ENCODE measurements around the gene TRAPPC2L.

Gene TRAPPC2L

DNA sequence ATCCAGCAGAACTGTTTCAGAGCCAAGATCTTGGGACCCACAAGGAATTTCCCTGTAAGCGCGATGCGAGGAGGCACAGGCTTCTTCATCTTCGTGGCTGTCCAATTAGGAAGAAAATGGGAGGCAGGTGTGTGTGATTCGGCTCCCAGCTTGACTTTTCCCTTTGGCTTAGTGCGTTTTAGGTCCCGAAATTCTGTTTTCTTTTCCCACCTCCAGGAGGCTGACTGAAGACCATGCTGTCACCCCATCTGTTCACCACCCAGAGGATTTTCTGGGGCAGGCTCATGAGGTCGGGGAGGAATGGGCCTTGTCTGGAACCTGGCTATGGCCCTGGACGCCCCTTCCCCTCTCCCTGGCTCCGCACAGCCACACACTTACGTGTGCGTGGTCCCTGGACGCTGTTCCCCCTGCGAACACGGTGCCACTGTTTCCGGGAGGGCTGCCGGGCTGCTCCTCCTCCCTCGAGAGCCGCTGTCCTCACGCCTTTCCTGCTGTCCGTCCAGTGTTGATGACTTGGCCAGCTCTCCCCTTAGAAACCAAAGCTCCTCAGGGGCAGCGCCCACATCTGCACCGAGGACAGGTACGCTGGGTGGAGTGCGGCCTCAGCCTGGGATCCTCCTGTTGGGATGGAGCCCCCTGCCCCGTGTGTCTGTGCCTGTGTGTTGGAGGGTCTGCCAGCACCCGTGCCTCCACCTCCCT, 12.2 kb downstream of the TRAPPC2L start:
- no peak for DNase-seq (ENCODE audit: low read depth, low spot score)
- in situ Hi-C loops (cut with HindIII; ENCODE audit: low sequenced_read_pairs): no loop called here
- TF ChIP-seq, protein P1, sequence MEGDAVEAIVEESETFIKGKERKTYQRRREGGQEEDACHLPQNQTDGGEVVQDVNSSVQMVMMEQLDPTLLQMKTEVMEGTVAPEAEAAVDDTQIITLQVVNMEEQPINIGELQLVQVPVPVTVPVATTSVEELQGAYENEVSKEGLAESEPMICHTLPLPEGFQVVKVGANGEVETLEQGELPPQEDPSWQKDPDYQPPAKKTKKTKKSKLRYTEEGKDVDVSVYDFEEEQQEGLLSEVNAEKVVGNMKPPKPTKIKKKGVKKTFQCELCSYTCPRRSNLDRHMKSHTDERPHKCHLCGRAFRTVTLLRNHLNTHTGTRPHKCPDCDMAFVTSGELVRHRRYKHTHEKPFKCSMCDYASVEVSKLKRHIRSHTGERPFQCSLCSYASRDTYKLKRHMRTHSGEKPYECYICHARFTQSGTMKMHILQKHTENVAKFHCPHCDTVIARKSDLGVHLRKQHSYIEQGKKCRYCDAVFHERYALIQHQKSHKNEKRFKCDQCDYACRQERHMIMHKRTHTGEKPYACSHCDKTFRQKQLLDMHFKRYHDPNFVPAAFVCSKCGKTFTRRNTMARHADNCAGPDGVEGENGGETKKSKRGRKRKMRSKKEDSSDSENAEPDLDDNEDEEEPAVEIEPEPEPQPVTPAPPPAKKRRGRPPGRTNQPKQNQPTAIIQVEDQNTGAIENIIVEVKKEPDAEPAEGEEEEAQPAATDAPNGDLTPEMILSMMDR (IDR thresholded peaks at IDR 0.05; ENCODE audit: low read depth, low read length): no peak

DNA sequence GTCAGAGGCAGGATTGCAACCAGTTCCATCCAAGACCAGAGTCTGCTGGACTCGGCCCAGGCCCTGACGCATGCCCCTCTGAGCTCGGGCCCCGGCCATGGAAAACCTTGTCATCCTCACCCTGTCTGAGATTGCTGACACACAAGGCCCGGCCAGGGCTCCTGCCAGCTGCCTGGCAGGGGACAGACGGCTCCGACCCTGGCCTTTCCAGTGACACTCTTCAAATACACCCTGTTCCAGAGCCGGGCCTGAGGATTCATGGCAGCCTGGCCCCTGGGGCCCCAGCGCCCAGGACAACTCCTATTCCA, 12.7 kb downstream of the TRAPPC2L start:
- H3K4me3 ChIP-seq (ENCODE audit: low read depth, low read length): no peak overlapping the region
- no peak for DNase-seq (ENCODE audit: low read depth, low spot score)
- TF ChIP-seq, protein P1 (IDR thresholded peaks at IDR 0.05; ENCODE audit: low read depth, low read length): no peak
- in situ Hi-C loops (cut with HindIII; ENCODE audit: low sequenced_read_pairs): no loop called here

More for the DNA sequence above, 12.2 kb downstream of the TRAPPC2L start:
- no peak overlapping the region for H3K4me3 ChIP-seq (ENCODE audit: low read depth, low read length)

DNA sequence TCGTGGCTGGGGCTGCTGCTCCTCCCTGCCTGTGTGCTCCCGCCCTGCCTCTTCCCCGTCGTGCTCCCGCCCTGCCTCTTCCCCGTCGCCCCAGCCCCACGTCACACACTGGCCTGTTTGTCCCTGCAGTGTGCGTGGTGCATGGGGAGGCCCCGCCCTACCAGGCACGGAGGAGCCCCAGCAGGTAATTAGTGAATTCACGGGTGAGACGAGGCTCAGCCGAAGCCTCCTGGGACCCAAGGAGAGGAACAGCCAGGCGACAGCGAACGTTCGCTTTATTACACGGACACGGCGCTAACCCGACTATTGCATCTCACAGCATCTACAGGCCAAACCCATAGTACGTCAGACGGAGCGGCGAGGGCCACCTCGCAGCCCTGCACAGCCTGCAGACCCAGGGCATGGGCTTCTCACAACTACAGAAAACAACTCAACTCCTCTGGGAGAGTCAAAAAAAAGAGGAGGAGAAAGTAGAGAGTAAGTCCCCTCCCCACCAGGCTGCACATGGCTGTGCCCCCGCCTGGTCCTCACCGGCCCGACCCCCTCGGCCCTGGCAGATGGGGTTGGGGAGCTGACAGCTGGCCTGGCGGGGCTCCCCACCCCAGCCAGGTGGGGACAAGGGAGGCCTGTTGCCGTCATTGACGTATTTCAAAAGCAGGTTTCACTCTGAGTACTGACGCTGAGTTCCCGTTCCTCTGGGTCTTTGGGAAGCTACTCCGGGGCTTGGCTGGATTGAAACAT, 13.9 kb downstream of the TRAPPC2L start:
- in situ Hi-C loops (cut with HindIII; ENCODE audit: low sequenced_read_pairs): no loop called here
- TF ChIP-seq, protein P1 (IDR thresholded peaks at IDR 0.05; ENCODE audit: low read depth, low read length): no peak
- DNase-seq (ENCODE audit: low read depth, low spot score): no peak
- no peak overlapping the region for H3K4me3 ChIP-seq (ENCODE audit: low read depth, low read length)

DNA sequence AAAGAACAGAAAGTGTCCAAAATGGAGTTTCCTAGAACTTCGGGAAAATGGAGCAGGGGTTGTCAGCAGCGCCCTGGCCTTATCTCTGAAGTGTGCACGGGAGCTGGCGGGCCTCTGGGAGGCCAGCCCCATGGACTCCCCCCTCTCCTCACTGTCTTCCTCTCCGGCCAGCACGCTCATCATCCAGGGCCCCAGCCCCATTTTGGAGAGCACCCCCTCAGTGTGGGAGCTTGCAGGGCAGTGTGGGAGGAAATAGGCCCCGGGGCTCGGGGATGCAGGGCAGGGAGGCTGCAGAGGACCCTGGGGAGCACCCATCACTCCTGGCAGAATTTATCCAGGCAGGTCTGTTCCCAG, 14.4 kb downstream of the TRAPPC2L start:
- H3K4me3 ChIP-seq (ENCODE audit: low read depth, low read length): no peak overlapping the region
- TF ChIP-seq, protein P1 (IDR thresholded peaks at IDR 0.05; ENCODE audit: low read depth, low read length): no peak
- no peak for DNase-seq (ENCODE audit: low read depth, low spot score)
- in situ Hi-C loops (cut with HindIII; ENCODE audit: low sequenced_read_pairs): no loop called here

DNA sequence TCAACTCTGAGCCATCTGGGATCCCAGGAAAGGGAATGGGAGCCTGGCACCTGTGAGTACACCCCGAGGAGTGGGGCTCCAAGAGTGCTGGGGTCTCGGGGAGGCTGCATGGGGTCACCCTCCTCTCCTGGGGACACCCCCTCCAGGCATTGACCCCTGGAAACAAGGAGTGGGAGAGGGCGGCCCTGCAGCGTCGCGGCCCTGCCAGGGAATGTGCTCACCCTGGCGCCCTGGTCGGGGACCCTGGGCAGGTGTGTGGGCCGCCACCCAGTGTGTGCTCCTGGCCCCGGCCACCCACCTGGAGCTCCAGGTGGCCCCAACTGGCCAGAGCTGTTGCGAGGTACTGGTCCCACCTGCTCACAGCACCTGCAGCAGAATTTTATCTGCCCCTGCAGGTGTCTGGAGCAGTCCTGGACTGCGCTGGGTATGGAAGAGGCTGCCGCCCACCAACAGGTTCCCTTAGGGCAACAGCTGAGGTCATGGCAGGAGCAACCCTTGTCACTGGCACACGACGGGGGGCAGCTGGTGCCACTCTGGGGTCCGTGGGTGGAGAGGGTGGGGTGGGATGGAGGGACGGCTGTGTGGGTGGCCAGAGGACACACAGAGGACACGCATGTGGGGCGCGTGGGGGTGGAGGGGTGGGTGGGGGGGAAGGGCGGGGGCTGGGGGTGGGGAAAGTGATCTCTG, 14.9 kb downstream of the TRAPPC2L start:
- in situ Hi-C loops (cut with HindIII; ENCODE audit: low sequenced_read_pairs): no loop called here
- DNase-seq (ENCODE audit: low read depth, low spot score): no peak
- TF ChIP-seq, protein P1 (IDR thresholded peaks at IDR 0.05; ENCODE audit: low read depth, low read length): no peak
- H3K4me3 ChIP-seq (ENCODE audit: low read depth, low read length): no peak overlapping the region

DNA sequence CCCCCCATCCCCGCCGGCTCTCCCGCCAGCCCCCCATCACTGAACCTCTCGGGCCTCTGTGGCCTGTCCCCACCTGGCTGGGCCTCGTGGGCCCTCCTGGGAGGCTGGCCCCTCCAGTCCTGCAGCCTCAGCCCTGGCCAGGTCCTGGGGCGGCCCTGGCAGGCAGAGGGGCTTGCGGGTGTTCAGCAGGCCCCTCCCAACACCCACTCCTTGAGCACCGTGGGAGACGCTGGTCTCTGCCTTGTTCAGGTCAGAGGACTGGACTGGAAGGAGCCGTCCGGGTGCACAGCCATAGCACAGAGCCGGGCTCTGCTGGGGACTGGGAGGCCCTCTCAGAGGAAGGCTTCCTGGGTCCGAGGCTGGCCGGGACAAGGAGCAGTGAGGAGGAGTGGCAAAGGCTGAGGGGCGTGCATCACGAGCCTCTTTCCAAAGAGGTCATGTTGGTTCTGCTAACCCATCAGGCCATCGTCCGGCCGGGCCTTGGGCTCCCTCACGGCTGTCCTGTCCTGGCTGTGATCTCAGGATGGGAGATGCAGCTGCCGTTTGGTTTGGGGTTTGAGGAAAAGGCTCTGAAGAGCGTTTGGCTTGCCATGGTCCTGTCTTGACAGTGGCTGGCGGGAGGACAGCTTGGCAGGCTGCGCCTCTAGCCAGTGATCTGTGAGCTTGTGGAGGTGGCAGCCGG, 15.9 kb downstream of the TRAPPC2L start:
- TF ChIP-seq, protein P1 (IDR thresholded peaks at IDR 0.05; ENCODE audit: low read depth, low read length): no peak
- no peak for DNase-seq (ENCODE audit: low read depth, low spot score)
- no peak overlapping the region for H3K4me3 ChIP-seq (ENCODE audit: low read depth, low read length)
- in situ Hi-C loops (cut with HindIII; ENCODE audit: low sequenced_read_pairs): no loop called here
